Uterine smooth muscle cell (primary cell): ENCODE measurements around the gene ZNF267. TPM values are rescaled to one million over a fixed set of nuclear protein-coding genes. Genes with fewer than 3 reads are reported as not detected.

Source experiments
- total RNA-seq: library from RNA; depleted of rRNA; stranded (reverse); fragments of >200 nt; gene quantifications from 2 replicates; pipeline ENCODE4 v1.2.3, GENCODE V29; 2014

Gene ZNF267
- 12.9 and 17.2 TPM in 2 replicates for total RNA-seq

DNA sequence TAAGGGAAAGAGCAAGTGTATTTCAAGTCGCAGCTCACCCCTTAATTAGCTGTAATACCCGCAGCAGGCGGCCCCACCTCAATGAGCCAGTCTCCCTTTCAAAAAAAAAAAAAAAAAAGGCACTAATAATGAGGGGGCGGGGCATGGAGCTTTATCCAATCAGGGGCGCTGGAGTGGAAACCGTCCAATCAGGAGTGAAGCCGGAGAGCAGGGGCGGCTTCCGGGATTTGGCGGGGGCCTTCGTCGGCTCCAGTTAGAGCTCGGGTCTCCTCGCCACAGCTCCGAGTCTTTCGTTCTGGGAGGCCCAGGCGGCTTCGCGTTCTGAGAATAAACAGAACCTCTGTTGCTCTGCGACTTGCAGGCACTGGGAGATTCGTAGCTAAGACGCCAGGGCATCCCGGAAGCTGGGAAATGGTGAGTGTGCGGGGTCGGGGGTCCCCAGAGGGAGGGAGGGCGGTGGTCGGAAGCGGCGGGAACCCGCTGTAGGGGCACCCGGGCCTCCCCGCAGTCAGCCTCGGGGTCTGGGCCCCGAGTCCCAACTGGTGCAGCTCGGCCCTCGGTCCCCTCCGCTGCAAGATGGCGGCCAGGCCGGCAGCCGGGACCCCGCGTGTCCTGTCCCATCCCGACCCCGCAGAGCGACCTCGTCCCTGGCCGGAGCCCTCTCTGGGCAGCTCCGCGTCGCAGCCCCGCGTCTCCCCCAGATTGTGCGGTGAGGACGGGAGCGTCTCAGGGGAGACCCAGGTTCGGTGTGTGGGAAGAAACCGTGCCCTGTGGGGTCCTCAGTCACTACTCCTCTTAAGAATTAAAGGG is at the start of gene ZNF267:
Gene ZNF267, plus strand, starts transcription at position 252 of the 810 bp plus-strand sequence. Its CDS starts 160 bp downstream, at position 412.

